Activated T-helper 2 cell treated with anti-CD3 and anti-CD28 coated beads, Interferon-gamma antibody, Interleukin-2, Interleukin-4, amounts not matched to agents 10 μg/mL and 5 μg/mL and 100 μg/mL, durations not matched to agents 14 hours and 24 hours and 36 hours (primary cell): ENCODE results near the gene NKX6-1. TPM values are rescaled to one million over a fixed set of nuclear protein-coding genes. Genes with fewer than 3 reads are reported as not detected.

Experiments
- DNase-seq: peaks from one replicate; pipeline ENCODE4 v3.0.0; 2021; ENCODE audit warnings: low spot score
- H3K27ac Mint-ChIP-seq: one replicate; pipeline ENCODE4 v1.8.0; 2021; ENCODE audit warnings: mixed read lengths
- H3K27me3 Mint-ChIP-seq: one replicate; pipeline ENCODE4 v1.8.0; 2021; ENCODE audit warnings: low read depth, mixed read lengths
- H3K36me3 Mint-ChIP-seq: one replicate; pipeline ENCODE4 v1.8.0; 2021; ENCODE audit warnings: low read depth, mixed read lengths
- H3K4me1 Mint-ChIP-seq: one replicate; pipeline ENCODE4 v1.8.0; 2021; ENCODE audit warnings: low read depth, mixed read lengths
- H3K4me3 Mint-ChIP-seq: one replicate; pipeline ENCODE4 v1.8.0; 2021; ENCODE audit warnings: low read depth, mild to moderate bottlenecking, moderate library complexity, mixed read lengths
- H3K9me3 Mint-ChIP-seq: one replicate; pipeline ENCODE4 v1.8.0; 2021; ENCODE audit warnings: mixed read lengths
- intact Hi-C: fragments of 100-400 bp; cut with micrococcal nuclease; formaldehyde crosslinking; loops from one replicate; pipeline ENCODE4 v1.15.1; 2023
- total RNA-seq: library from RNA; stranded (reverse); gene quantifications from 2 replicates; pipeline ENCODE4 v1.2.3, GENCODE V29; 2022

The NKX6-1 gene
- total RNA-seq, 1 donor from 2014 or later, result not detected

GRCh38 chr4:84455697-84456096, 43.4 kb downstream of the NKX6-1 start:
- no peak overlapping the region for H3K27ac Mint-ChIP-seq
- no peaks in the 10 kb centered on the region for H3K4me1 Mint-ChIP-seq
- H3K4me3 Mint-ChIP-seq, result no peak overlapping the region

DNA sequence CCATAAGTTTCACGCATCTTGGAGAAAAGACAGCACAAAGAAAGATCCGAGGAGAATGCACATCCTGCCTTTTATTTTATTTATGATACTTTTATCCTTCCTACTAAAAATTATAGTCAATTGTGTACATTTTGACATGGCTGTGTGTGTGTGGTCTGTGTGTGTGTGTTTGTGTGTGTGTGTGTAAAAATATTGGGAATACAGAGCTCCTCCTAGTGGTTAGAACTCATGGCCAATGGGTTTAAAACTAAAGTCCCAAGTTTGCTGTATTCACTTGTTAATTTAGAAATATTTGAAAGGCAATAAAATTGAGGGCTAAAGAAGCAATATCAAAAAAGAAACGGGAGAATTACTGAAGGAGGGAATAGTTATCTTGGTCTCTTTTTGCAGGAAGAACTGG, 47.5 kb downstream of the NKX6-1 start:
- DNase-seq, result no peak
- no peaks in the 10 kb centered on the region for H3K36me3 Mint-ChIP-seq
- no peaks in the 10 kb centered on the region for H3K4me1 Mint-ChIP-seq
- no peaks in the 10 kb centered on the region for H3K27me3 Mint-ChIP-seq
- no peak overlapping the region for H3K4me3 Mint-ChIP-seq
- no peaks in the 10 kb centered on the region for H3K9me3 Mint-ChIP-seq
- intact Hi-C loops, result no loop called here
- no peak overlapping the region for H3K27ac Mint-ChIP-seq

More at GRCh38 chr4:84455697-84456096, 43.4 kb downstream of the NKX6-1 start:
- Mint-ChIP-seq H3K9me3 (no peaks in the 10 kb centered on the region), H3K27me3 (peaks cover 4% of the 10 kb centered on the region), H3K36me3 (no peaks in the 10 kb centered on the region)
- intact Hi-C loops, result no loop called here
- no peak for DNase-seq

DNA sequence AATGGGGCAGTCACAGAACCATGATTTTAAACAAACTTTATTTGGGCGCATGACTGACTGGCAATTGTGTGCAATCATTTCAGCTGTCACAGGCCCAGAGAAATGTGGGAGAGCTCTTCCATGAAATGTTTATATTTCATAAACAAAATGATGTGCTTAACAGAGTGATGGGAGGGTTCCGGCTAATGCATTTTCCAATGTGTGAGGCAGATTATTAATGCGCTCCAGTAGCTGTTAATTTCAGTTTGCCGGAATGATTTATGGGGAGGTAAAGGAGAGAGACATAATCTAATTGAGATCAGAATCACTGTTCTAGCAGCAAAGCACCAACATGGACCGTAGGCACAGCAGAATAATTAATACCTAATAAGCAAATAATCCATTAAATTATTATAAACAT, 55.6 kb downstream of the NKX6-1 start:
- no peak overlapping the region for H3K4me3 Mint-ChIP-seq
- intact Hi-C loops, result no loop called here
- H3K9me3 Mint-ChIP-seq, result no peaks in the 10 kb centered on the region
- no peaks in the 10 kb centered on the region for H3K36me3 Mint-ChIP-seq
- H3K27ac Mint-ChIP-seq, result no peak overlapping the region
- H3K27me3 Mint-ChIP-seq, result no peaks in the 10 kb centered on the region
- no peak for DNase-seq
- H3K4me1 Mint-ChIP-seq, result no peaks in the 10 kb centered on the region

GRCh38 chr4:84442778-84443177, 56.3 kb downstream of the NKX6-1 start:
- H3K27me3 Mint-ChIP-seq, result no peaks in the 10 kb centered on the region
- no peak overlapping the region for H3K4me3 Mint-ChIP-seq
- intact Hi-C loops, result no loop called here
- H3K27ac Mint-ChIP-seq, result no peak overlapping the region
- no peaks in the 10 kb centered on the region for H3K36me3 Mint-ChIP-seq
- no peaks in the 10 kb centered on the region for H3K9me3 Mint-ChIP-seq
- H3K4me1 Mint-ChIP-seq, result no peaks in the 10 kb centered on the region
- no peak for DNase-seq

Other genes with a start within 250 kb of the NKX6-1 start
- not detected in 2 replicates for gene CDS1, start 83.8 kb upstream of the NKX6-1 start, total RNA-seq